CD1c-positive myeloid dendritic cell (primary cell): ENCODE data around the gene CCDC146.
"Not testable (repeated sequence)": the region's sequence is repeated elsewhere in the genome, so short reads cannot be mapped to it uniquely, and the experiment has no call there.

Experiments used
- DNase-seq: peaks from one replicate; pipeline ENCODE4 v3.0.0-alpha.2; 2016; ENCODE audit errors: extremely low spot score

CCDC146 gene

DNA sequence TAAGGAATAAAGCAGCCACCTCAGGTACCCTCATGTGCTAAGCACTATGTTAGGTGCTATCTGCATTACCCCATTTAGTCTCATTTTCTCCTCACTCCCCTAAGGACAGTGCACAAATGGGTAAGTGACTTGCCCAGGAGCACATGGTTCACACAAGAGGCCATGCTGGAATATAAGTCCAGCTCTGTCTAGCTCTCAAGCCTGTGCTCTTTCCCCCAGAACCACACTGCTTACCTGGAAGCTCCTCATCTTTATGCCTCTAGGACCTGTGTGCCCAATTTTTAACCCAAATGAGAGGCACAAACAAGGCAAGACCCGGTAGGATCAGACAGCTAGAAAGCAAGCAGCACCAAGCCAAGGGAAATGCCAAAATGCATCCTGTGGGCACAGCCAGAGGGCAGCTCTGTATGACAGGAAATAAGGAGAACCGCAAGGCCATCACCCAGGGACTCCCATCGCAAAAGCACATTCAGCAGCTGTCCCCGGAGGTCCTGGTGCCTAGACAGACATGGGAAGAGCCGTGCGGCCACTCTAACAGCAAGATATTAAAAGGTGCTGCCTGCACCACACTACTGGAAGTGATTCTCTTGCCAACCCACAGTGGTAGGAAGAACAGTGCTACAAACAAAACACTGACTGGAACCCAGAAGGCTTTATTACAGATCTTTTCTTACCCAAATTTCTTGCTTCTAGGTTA lies 205.7 kb downstream of the CCDC146 start:
- DNase-seq: no peak

DNA sequence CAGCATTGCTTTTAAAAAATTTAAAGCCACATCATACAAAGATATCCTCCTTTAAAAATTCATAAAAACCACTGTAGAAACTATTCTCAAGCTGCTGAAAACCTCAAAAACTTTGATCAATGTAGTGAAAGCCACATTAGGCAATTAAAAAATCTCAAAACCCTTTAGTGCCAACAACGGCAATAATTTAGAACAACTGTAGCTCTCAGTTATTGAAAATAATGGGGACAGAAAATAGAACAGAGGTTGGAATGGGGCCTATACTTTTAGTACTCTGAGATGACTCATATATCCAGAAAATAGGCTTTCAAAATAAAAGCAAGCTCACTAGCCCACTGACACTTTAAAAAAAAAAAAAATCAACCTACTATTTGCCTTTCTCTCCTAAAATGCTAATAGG lies 206.3 kb downstream of the CCDC146 start:
- no peak for DNase-seq

DNA sequence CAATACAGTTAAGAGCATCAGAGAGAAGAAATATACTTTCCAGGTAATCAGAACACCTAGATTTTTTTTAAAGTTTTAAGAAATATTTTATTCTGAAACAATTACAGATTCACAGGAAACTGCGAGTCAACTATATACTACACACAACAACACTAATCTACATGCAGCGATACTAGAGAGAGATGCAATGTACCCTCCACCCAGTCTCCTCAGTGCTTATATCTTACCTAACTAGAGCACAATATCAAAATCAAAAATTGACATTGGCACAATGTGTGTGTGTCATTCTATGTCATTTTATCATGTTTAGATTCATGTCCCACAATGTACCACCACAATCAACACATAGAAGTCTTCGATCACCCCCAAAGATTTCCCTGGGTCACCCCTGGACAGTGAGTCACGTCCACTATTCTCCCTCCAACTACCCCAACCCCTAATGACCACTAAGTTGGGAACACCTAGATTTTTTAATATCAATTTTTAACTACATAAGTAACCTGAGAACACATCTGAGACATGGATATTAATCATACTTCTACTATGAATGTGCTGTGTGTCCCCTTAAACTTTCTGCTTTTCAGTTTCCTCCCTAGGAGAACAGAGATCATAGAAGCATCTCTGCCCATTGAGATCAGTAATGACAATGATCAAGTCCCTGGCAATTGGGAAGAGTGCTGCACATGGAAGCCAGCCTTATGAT lies 207.2 kb downstream of the CCDC146 start:
- DNase-seq: no peak

DNA sequence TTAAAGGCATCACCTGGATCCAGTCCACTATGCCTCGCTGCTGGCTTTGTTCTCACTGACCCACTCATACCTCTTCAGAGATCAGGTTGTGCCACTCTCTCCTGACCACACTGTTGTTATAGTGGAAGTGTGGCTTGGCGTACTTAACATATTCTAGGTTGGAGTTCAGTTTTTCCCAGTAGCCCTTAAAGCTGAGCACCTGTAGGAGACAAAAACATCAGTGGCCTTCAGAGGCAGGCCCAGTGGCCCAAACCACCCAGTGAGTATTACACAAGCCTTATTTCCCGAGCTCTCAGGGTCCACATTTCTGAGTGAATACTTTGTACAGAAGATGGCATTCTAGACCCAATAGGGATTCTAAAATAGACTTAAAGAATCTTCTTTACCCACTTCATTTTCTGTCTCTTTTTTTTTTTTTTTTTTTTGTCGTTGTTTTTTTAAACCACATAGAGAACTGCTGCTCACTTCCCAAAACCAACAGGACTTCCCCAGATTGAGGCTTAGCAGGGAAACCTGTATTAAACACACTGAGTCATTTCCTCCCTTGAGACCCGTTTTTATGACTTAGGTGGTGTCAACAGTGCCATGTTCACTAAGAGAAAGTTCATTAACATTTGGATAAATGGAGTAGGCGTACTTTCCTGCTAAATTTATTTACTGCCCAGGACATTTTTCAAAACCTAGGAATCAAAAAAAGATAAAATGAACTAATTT lies 207.9 kb downstream of the CCDC146 start:
- DNase-seq: peak; percentile 85

DNA sequence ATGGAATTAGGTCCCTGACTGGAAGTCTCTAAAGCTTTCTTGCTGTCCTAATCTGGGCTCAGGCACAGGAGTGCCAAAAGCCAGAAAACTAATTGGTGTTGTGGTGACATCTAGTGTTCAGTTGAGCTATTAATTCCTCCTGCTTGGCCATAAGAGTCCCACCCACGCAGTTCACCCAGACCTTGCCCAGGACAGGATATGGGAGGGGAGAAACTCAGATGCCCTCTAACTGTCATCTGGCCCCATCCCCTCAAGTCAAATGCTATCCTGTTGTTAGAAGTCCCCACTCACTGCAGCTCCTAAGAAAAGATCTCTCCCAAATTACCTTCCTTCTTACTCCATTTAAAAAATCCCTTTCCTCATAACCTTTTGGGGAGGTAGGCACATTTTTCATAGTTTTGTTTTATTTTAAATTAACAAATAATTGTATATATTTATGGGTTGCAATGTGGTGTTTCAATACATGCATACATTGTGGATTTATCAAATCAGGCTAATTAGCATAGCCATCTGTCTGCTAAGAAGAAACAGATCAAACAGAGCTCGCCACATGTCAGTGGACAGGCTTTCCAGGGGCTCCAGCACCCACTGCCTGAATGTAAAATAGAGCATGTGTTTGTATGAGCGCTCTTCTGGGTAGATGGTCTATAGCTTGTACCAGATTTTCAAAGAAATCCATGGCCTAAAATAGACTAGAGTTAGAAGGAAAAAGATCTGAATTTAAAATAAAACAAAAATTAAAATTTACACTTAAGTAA lies 209.7 kb downstream of the CCDC146 start:
- DNase-seq: peak; percentile 90

DNA sequence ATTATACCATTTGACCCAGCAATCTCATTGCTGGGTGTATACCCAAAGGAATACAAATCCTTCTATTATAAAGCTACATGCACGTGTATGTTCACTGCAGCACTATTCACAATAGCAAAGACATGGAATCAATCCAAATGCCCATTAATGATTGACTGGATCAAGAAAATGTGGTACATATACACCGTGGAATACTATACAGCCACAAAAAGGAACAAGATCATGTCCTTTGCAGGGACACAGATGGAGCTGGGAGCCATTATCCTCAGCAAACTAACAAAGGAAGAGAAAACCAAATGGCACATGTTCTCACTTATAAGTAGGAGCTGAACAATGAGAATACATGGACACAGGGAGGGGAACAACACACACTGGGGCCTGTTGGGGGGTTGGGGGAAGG lies 211.6 kb downstream of the CCDC146 start:
- not testable (repeated sequence) for DNase-seq

DNA sequence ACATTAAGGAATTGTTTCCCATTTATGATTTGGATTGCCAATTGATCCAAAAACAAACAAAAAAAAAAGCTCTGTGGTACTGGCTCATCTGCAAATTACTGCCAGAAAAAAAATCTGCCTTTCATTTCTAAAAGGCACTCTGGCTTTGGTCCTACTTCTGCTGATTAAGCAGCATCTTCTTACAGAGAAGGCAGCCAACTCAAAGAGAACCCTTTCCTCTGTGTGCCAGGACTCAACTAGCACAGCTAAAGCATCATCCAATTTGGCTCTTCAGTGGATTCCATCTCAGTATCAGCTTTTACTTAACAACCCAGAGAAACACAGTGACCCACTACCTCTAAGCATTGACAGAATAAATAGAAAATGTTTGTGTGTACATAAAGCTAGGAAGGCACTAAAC lies 213.2 kb downstream of the CCDC146 start:
- no peak for DNase-seq

DNA sequence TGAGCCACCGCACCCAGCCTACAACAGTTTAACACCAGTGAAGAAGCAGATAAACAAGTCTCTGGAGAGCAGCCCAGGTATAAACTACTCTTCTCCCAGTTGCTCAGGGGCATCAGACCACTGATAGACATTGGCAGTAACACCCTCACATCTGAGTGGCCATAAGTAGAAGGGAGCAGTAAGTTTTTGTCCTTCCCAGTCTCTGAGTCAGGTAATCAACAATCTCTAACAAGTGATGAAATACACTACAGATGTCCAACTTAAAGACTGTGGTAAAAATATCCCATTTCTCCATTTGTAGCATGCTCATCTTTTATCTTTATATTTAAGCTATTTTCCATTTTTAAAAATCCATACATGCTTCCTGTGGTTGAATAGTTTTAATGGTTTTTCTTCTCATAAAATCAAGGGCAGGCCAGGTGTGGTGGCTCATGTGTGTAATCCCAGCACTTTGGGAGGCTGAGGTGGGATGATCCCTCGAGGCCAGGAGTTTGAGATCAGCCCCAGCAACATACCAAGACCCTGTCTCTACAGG lies 215.1 kb downstream of the CCDC146 start:
- DNase-seq: no peak

DNA sequence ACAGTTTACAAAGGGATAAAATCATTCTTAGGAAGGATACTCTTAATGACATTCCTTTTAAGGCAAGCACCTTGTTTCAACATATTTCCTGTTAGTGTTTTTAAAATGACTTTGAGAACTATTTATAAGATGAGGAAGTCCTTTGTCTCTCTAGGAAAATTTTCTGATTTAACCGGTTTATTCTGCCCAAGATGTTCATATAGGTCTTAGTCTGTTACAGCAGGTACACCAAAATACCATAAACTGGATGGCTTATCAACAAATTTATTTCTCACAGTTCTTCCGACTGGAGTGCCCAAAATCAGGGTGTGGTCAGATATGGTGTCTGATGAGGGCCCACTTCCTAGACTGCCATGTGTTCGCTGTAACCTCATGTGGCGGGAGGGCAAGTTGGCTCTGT lies 215.8 kb downstream of the CCDC146 start:
- peak; percentile 72 for DNase-seq

DNA sequence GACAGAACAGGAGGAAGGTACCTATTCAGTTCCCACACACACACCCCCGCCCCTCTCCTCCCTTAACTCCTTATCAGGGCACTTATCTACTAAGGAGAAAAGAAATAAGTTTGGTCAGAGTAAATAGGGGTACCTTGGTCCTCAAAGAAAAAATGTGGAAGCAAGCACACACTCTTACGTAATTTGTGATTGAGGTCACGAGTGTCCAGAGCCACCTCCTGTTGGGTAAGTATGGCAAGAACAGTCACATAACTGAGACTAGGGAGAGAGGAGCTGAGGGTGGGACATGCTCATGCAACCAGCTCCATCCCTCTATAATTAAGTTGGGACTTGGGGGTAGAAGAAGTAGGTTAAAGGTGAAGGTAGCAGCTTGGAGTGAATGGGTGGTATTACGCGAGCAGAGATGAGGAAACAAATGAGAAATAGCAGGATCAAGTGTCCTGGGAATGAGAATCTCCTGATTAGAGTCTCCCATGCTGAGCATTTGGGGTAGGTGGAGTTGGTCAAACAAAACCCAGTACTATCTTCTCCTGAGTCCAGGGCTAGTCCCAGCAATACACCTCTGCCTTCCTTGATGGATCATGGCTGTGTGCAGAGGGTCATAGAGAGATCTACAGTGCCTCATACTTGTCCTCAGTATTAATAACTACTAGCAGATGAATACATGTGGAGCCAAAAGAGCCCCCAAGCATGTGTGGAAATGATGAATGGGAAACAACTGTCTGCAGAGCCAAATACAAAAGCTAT lies 216.6 kb downstream of the CCDC146 start:
- DNase-seq: peak; percentile 74

DNA sequence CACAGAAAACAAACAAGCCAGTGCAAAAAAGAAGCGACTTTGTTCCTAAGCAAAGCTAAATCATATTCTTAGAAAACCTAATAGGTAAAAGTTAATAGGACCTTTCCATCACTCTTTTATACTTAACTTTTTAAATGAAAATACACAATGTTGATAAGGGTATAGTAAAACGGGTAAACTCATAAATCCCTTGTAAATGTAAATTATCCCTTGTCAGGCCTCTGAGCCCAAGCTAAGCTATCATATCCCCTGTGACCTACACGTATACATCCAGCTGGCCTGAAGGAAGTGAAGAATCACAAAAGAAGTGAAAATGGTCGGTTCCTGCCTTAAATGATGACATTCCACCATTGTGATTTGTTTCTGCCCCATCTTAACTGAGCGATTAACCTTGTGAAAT lies 217.3 kb downstream of the CCDC146 start:
- no peak for DNase-seq
